GM12878 (cell line): ENCODE data around the gene LMO7. TPM values are rescaled to one million over a fixed set of nuclear protein-coding genes. Genes with fewer than 3 reads are reported as not detected.

Source experiments
- ASH2L ChIP-seq: fragments of 300-600, 200-600 bp; sonication (generic); IDR thresholded peaks from 2 replicates; pipeline ENCODE4 v1.6.1; 2017; ENCODE audit warnings: low read depth, mild to moderate bottlenecking, borderline replicate concordance
- ATF2 ChIP-seq: IDR thresholded peaks from 2 replicates; pipeline ENCODE4 v1.6.1; 2012; ENCODE audit warnings: low read length, inconsistent platforms
- CREB1 ChIP-seq: IDR thresholded peaks from 2 replicates; pipeline ENCODE4 v1.6.1; 2012; ENCODE audit warnings: low read depth, mild to moderate bottlenecking, inconsistent platforms
- EP300 ChIP-seq, 2 experiments: fragments of 150-350 bp in 1 of 2; IDR thresholded peaks; 2 replicates each; pipeline ENCODE4 v1.6.1; 2011 to 2012; ENCODE audit warnings: low read depth in 2 of 2, low read length in 2 of 2, borderline replicate concordance in 1 of 2, improper control_type of control experiment in 1 of 2, inconsistent platforms in 1 of 2; ENCODE audit not compliant: control insufficient read depth in 1 of 2
- HDAC2 ChIP-seq: fragments of 200-600 bp; sonication (generic); IDR thresholded peaks from 2 replicates; pipeline ENCODE4 v1.6.1; 2017
- MEF2A ChIP-seq: IDR thresholded peaks from 2 replicates; pipeline ENCODE4 v1.6.1; 2011; ENCODE audit warnings: low read depth, mild to moderate bottlenecking, low read length, moderate library complexity; ENCODE audit not compliant: insufficient read depth
- MEF2B ChIP-seq: fragments of 450-650 bp; IDR thresholded peaks from 2 replicates; pipeline ENCODE4 v1.6.1; 2018; ENCODE audit warnings: mild to moderate bottlenecking, moderate library complexity; ENCODE audit not compliant: partially characterized antibody, poor library complexity, severe bottlenecking
- MXI1 ChIP-seq: fragments of 150-350 bp; IDR thresholded peaks from 2 replicates; pipeline ENCODE4 v1.6.1; 2011; ENCODE audit warnings: low read depth, mild to moderate bottlenecking, inconsistent platforms, low read length, improper control_type of control experiment
- NFIC ChIP-seq: IDR thresholded peaks from 2 replicates; pipeline ENCODE4 v1.6.1; 2012; ENCODE audit warnings: low read depth, mild to moderate bottlenecking, inconsistent platforms, low read length, moderate library complexity
- RFX5 ChIP-seq: IDR thresholded peaks from 2 replicates; pipeline ENCODE4 v1.6.1; 2011; ENCODE audit warnings: low read depth, low read length, improper control_type of control experiment
- RUNX3 ChIP-seq: IDR thresholded peaks from 2 replicates; pipeline ENCODE4 v1.6.1; 2012; ENCODE audit warnings: low read length, inconsistent platforms
- ZBED1 ChIP-seq: IDR thresholded peaks from 2 replicates; pipeline ENCODE4 v1.6.1; 2016; ENCODE audit warnings: borderline replicate concordance
- ZNF384 ChIP-seq: IDR thresholded peaks from 2 replicates; pipeline ENCODE4 v1.6.1; 2012; ENCODE audit warnings: low read depth, mild to moderate bottlenecking, low read length, improper control_type of control experiment, borderline replicate concordance
- polyA plus RNA-seq, 11 experiments: library from polyadenylated mRNA; depleted of rRNA in 4 of 11; unstranded in 6 of 11; stranded (reverse) in 5 of 11; fragments of >200 nt; fragmentation: Nextera tagmentation in 4 of 11; fragmentation: Illumina TruSeq in 1 of 11; extraction: Ambion mirVana in 4 of 11; extraction: Trizol in 1 of 11; gene quantifications; 1 replicate in 1 of 11; 2 replicates in 10 of 11; pipeline versions ENCODE4 v1.2.1 to v1.2.3, GENCODE V29; 2011 to 2016; ENCODE audit warnings: inconsistent platforms in 2 of 11, missing spikeins in 2 of 11, low read depth in 1 of 11
- total RNA-seq, 4 experiments: library from RNA; depleted of rRNA in 3 of 4; stranded (reverse); fragments of >200 nt in 3 of 4; fragmentation: Illumina TruSeq in 1 of 4; extraction: Trizol in 1 of 4; gene quantifications; 2 replicates each; pipeline versions ENCODE4 v1.2.1 to v1.2.3, GENCODE V29; 2013 to 2021

The LMO7 gene
- total and polyA plus RNA-seq, 10 of the 15 experiments (the other 5 are each of a cell fraction or from before 2014, with no cell fraction given), result 8.5 to 67.8 (median 36.8) TPM

- TF ChIP-seq ATF2 (peak; percentile 62), RUNX3 (peak; percentile 40; the same call in 1 of the 2 replicates), CREB1 (peak; percentile 7; the same call in 1 of the 2 replicates), ASH2L (0 out of 2 replicates have a peak, but pooled peaks have one; percentile 48), NFIC (peak; percentile 78), RFX5 (no peak), EP300 (IDR thresholded peaks at IDR 0.05; ENCODE audit: borderline replicate concordance in 1 of 2, control insufficient read depth in 1 of 2, low read depth in 2 of 2, low read length in 2 of 2) (peak in 1 of 2 experiments; percentile 66; a peak in 2 of 4 replicates), ZNF384 (peak; percentile 29; the same call in 1 of the 2 replicates), MEF2A (peak; percentile 83), HDAC2 (no peak), MEF2B (peak; percentile 39), MXI1 (peak; percentile 43; the same call in 1 of the 2 replicates), ZBED1 (0 out of 2 replicates have a peak, but pooled peaks have one; percentile 21)
These were observed 11.1 kb downstream of the LMO7 start (continued) for GRCh38 chr13:75647126-75647784.
